Bronchial epithelial cell (primary cell): ENCODE results near the gene TELO2. TPM values are rescaled to one million over a fixed set of nuclear protein-coding genes. Genes with fewer than 3 reads are reported as not detected.

Experiments used
- DNase-seq: peaks from one replicate; pipeline ENCODE4 v3.0.0-alpha.2; 2010; ENCODE audit warnings: low read depth
- FAIRE-seq: peaks from 2 replicates; lab custom pipeline; 2011; peaks lifted over from hg19 to GRCh38; lab: Jason Lieb, UNC
- H3K27me3 ChIP-seq: 2 replicates; pipeline ENCODE4 v1.5.1; 2011; ENCODE audit warnings: low read length; ENCODE audit not compliant: control insufficient read depth, insufficient read depth
- H3K36me3 ChIP-seq: 2 replicates; pipeline ENCODE4 v1.5.1; 2011; ENCODE audit warnings: low read length; ENCODE audit not compliant: control insufficient read depth, insufficient read depth
- H3K4me3 ChIP-seq: 2 replicates; pipeline ENCODE4 v1.5.1; 2011; ENCODE audit warnings: mild to moderate bottlenecking, low read depth, low read length, control low read depth
- CTCF ChIP-seq: IDR thresholded peaks from 2 replicates; pipeline ENCODE4 v1.5.1; 2011; ENCODE audit warnings: mild to moderate bottlenecking, moderate library complexity, low read length, control low read depth, inconsistent platforms; ENCODE audit not compliant: insufficient read depth, severe bottlenecking
- total RNA-seq: library from RNA; depleted of rRNA; stranded (reverse); fragments of >200 nt; gene quantifications from 2 replicates; pipeline ENCODE4 v1.2.1, GENCODE V29; 2014

Gene TELO2
- total RNA-seq, 1 donor from 2014 or later: 8.2 TPM

GRCh38 chr16:1487395-1488053 lies 5.6 kb upstream of the TELO2 start:
- H3K27me3 ChIP-seq: no peaks in the 10 kb centered on the region
- no peak for TF ChIP-seq CTCF
- DNase-seq (no peak), FAIRE-seq (no peak)
- H3K4me3 ChIP-seq: no peak overlapping the region
- H3K36me3 ChIP-seq: no peaks in the 10 kb centered on the region

- TF ChIP-seq CTCF: no peak
- FAIRE-seq: no peak
- H3K4me3 ChIP-seq: no peak overlapping the region
- no peak for DNase-seq
- no peaks in the 10 kb centered on the region for H3K27me3 ChIP-seq
- no peaks in the 10 kb centered on the region for H3K36me3 ChIP-seq
Observed at GRCh38 chr16:1488054-1488601, 5.0 kb upstream of the TELO2 start.

- Histone ChIP-seq H3K36me3 (no peaks in the 10 kb centered on the region), H3K27me3 (no peaks in the 10 kb centered on the region), H3K4me3 (no peak within 1 kb of the TSS)
- no peak for DNase-seq
- TF ChIP-seq CTCF: no peak
- FAIRE-seq: no peak
Observed at GRCh38 chr16:1488619-1489018, 4.5 kb upstream of the TELO2 start, which contains the start of gene PTX4. TSS of gene PTX4 (minus strand) at chr16:1488944. CDS start at chr16:1488909, 35 bp downstream.

GRCh38 chr16:1489077-1489476 lies 4.1 kb upstream of the TELO2 start:
- TF ChIP-seq CTCF: no peak
- Histone ChIP-seq H3K36me3 (no peaks in the 10 kb centered on the region), H3K4me3 (no peak overlapping the region), H3K27me3 (no peaks in the 10 kb centered on the region)
- no peak for FAIRE-seq
- no peak for DNase-seq

- no peak for TF ChIP-seq CTCF
- Histone ChIP-seq H3K27me3 (no peaks in the 10 kb centered on the region), H3K4me3 (no peak overlapping the region), H3K36me3 (peaks cover 7% of the 10 kb centered on the region)
- DNase-seq (no peak), FAIRE-seq (no peak)
Observed at GRCh38 chr16:1491327-1491726, 1.8 kb upstream of the TELO2 start.
